AG04449 (cell line): Measurements from ENCODE around the gene ZNF346.

Experiments used
- CTCF ChIA-PET: fragments of 350-600 bp; formaldehyde crosslinking; extraction: SDS; loops from one replicate; lab custom pipeline; 2021; ENCODE audit warnings: antibody characterized with exemption; lab: Yijun Ruan, JAX
- POLR2A ChIA-PET: fragments of 400-600, 350-600 bp; formaldehyde crosslinking; extraction: SDS; loops from one replicate; lab custom pipeline; 2020; ENCODE audit warnings: antibody characterized with exemption, inconsistent platforms; lab: Yijun Ruan, JAX
- DNase-seq: peaks from one replicate; pipeline ENCODE4 v3.0.0-alpha.2; 2010; ENCODE audit warnings: low read depth, low spot score
- H3K4me3 ChIP-seq: 2 replicates; pipeline ENCODE4 v1.5.1; 2011; ENCODE audit warnings: low read depth, mild to moderate bottlenecking, control low read depth, low read length
- TF ChIP-seq, protein P1 (sequence below): IDR thresholded peaks from one replicate; pipeline ENCODE4 v1.5.1; 2011; ENCODE audit warnings: mild to moderate bottlenecking, moderate library complexity, low read length, control low read depth, inconsistent platforms; ENCODE audit not compliant: insufficient read depth; ENCODE audit errors: missing control alignments

ZNF346 gene

DNA sequence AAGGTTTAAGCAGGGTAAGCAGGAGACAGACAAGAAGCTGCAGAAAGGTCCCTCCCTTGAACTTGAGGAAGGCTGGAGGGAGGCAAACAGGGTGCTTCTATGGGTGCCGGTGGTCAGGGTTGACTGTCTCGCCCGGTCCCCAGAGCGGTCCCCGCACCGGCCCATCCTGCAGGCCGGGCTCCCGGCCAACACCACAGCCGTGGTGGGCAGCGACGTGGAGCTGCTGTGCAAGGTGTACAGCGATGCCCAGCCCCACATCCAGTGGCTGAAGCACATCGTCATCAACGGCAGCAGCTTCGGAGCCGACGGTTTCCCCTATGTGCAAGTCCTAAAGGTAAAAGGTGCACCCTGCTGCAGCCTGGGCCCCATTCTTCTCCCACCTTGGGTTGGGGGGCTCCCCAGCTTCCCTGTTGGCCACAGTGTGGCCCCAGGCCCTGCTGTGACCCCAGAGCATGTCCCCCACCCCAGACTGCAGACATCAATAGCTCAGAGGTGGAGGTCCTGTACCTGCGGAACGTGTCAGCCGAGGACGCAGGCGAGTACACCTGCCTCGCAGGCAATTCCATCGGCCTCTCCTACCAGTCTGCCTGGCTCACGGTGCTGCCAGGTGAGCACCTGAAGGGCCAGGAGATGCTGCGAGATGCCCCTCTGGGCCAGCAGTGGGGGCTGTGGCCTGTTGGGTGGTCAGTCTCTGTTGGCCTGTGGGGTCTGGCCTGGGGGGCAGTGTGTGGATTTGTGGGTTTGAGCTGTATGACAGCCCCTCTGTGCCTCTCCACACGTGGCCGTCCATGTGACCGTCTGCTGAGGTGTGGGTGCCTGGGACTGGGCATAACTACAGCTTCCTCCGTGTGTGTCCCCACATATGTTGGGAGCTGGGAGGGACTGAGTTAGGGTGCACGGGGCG, 69.9 kb downstream of the ZNF346 start:
- TF ChIP-seq, protein P1, sequence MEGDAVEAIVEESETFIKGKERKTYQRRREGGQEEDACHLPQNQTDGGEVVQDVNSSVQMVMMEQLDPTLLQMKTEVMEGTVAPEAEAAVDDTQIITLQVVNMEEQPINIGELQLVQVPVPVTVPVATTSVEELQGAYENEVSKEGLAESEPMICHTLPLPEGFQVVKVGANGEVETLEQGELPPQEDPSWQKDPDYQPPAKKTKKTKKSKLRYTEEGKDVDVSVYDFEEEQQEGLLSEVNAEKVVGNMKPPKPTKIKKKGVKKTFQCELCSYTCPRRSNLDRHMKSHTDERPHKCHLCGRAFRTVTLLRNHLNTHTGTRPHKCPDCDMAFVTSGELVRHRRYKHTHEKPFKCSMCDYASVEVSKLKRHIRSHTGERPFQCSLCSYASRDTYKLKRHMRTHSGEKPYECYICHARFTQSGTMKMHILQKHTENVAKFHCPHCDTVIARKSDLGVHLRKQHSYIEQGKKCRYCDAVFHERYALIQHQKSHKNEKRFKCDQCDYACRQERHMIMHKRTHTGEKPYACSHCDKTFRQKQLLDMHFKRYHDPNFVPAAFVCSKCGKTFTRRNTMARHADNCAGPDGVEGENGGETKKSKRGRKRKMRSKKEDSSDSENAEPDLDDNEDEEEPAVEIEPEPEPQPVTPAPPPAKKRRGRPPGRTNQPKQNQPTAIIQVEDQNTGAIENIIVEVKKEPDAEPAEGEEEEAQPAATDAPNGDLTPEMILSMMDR, result no peak
- CTCF ChIA-PET, result interaction anchor here (1.1 to 3.7 kb wide), 4 partner anchors 14 to 21 kb away, joined by 3 to 17 read pairs (median 4); no protein-coding TSS in a partner anchor
- POLR2A ChIA-PET, result no interaction called here
- no peak for DNase-seq
- H3K4me3 ChIP-seq, result no peak overlapping the region

DNA sequence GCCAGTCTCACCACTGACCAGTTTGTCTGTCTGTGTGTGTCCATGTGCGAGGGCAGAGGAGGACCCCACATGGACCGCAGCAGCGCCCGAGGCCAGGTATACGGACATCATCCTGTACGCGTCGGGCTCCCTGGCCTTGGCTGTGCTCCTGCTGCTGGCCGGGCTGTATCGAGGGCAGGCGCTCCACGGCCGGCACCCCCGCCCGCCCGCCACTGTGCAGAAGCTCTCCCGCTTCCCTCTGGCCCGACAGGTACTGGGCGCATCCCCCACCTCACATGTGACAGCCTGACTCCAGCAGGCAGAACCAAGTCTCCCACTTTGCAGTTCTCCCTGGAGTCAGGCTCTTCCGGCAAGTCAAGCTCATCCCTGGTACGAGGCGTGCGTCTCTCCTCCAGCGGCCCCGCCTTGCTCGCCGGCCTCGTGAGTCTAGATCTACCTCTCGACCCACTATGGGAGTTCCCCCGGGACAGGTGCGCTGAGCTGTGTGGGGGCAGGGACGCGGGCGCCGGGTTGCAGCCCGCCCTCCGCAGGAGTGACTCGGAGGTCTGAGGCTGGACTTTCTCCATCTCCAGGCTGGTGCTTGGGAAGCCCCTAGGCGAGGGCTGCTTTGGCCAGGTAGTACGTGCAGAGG, 70.7 kb downstream of the ZNF346 start:
- H3K4me3 ChIP-seq, result no peak overlapping the region
- CTCF ChIA-PET, result interaction anchor here (1.1 to 3.7 kb wide), 4 partner anchors 15 to 20 kb away, joined by 3 to 17 read pairs (median 4); no protein-coding TSS in a partner anchor
- TF ChIP-seq, protein P1, result no peak
- POLR2A ChIA-PET, result no interaction called here
- no peak for DNase-seq

DNA sequence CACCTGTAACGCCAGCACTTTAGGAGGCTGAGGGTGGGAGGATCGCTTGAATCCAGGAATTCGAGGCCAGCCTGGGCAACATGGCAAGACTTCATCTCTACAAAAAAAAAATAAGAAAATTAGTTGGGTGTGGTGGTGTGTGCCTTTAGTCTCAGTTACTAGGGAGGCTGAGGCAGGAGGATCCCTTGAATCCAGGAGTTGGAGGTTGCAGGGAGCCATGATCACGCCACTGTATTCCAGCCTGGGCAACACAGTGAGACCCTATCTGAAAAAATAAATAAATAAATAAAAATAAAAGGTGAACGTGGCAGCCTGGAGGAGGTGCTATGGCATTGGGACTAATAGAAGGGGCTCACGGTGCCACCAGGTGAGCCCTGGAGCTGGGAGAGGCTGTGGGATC, 71.3 kb downstream of the ZNF346 start:
- no peak overlapping the region for H3K4me3 ChIP-seq
- ChIA-PET POLR2A (no interaction called here), CTCF (interaction anchor here (1.8 to 3.7 kb wide), 2 partner anchors 17 to 20 kb away, joined by 11 to 17 read pairs; no protein-coding TSS in a partner anchor)
- TF ChIP-seq, protein P1, result no peak
- DNase-seq, result no peak

DNA sequence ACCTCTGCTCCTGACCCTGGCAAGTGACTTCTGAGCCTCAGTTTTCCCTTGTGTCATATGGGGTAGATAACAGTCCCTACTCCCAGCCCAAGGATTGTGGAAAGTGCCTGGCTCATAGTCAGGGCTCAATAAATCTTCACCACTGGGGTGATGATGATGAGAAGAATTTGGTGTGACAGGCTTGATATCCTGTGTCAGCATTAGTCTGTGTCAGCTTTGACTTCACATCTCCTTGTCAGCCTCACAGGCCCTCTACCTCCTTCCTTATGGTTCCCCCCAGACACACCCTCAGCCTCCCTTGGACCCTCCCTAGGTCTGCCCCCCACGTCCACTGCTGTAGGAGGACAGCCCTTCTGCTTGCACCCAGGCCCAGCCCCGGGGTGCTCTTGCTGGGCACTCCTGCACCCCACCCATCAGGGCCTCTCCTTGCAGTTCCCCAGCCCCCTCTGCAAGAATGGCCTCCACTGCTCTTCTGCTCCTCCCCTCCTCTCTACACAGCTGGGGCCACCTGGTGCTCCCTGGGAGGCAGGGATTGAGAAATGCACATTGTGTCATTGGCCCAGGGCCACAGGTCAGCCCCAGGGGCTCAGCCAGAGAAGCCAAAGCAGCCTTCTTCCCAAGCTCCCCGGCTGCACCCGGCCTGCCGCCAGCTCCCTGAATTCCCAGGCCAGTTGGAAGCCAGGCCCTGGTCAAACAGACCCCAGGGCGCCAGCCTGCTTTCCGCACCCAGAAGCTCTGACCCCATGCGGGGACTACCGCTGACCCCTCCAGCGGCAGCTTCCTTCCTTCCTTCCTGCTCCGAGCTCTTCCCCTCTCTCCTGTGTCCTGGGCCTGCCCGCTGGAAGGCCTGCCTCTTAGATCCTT, 72.0 kb downstream of the ZNF346 start:
- POLR2A ChIA-PET, result no interaction called here
- CTCF ChIA-PET, result interaction anchor here (1.0 to 3.7 kb wide), 4 partner anchors 16 to 434 kb away, joined by 3 to 17 read pairs (median 8); no protein-coding TSS in a partner anchor
- H3K4me3 ChIP-seq, result no peak overlapping the region
- TF ChIP-seq, protein P1, result no peak
- DNase-seq, result no peak

DNA sequence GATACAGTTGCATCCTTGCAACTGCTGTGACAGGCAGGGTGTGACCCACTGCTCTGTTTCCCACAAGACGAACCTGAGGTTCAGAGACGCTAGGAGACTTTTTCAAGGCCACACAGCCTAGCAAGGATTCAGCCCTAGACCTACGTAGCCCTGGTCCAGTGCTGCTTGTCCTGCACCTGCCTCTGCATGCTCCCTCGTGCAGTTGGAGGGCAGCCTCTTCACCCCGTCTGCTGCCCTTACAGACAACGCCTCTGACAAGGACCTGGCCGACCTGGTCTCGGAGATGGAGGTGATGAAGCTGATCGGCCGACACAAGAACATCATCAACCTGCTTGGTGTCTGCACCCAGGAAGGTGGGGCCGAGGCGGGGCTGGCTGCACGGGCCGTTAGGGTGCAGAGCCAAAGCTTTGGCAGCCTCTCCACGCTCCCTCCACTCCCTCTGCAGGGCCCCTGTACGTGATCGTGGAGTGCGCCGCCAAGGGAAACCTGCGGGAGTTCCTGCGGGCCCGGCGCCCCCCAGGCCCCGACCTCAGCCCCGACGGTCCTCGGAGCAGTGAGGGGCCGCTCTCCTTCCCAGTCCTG, 72.7 kb downstream of the ZNF346 start:
- TF ChIP-seq, protein P1, result no peak
- ChIA-PET CTCF (interaction anchor here (1.0 to 3.7 kb wide), 4 partner anchors 15 to 435 kb away, joined by 3 to 17 read pairs (median 8); no protein-coding TSS in a partner anchor), POLR2A (no interaction called here)
- H3K4me3 ChIP-seq, result no peak overlapping the region
- no peak for DNase-seq
